Thyroid gland (tissue), 4 donors: Measurements from ENCODE around the gene PHF13.

ENCODE experiments used
- POLR2A ChIP-seq, 2 donors: fragments of 450-650 bp; IDR thresholded peaks; one replicate each; pipeline ENCODE4 v1.6.1; 2017; ENCODE audit warnings: antibody characterized with exemption in 2 of 2, mild to moderate bottlenecking in 2 of 2, moderate library complexity in 1 of 2
- TF ChIP-seq, protein P1 (sequence below), 6 experiments: fragments of 200-600 bp in 3 of 6; fragments of 450-650 bp in 3 of 6; sonication (generic) in 3 of 6; IDR thresholded peaks; one replicate each; pipeline ENCODE4 v1.5.1; 2016 to 2019; ENCODE audit warnings: antibody characterized with exemption in 6 of 6, mild to moderate bottlenecking in 2 of 6, inconsistent platforms in 1 of 6, moderate library complexity in 1 of 6

- TF ChIP-seq, protein P1, sequence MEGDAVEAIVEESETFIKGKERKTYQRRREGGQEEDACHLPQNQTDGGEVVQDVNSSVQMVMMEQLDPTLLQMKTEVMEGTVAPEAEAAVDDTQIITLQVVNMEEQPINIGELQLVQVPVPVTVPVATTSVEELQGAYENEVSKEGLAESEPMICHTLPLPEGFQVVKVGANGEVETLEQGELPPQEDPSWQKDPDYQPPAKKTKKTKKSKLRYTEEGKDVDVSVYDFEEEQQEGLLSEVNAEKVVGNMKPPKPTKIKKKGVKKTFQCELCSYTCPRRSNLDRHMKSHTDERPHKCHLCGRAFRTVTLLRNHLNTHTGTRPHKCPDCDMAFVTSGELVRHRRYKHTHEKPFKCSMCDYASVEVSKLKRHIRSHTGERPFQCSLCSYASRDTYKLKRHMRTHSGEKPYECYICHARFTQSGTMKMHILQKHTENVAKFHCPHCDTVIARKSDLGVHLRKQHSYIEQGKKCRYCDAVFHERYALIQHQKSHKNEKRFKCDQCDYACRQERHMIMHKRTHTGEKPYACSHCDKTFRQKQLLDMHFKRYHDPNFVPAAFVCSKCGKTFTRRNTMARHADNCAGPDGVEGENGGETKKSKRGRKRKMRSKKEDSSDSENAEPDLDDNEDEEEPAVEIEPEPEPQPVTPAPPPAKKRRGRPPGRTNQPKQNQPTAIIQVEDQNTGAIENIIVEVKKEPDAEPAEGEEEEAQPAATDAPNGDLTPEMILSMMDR (IDR thresholded peaks at IDR 0.05) = no peak
- TF ChIP-seq POLR2A (IDR thresholded peaks at IDR 0.05) = no peak
Measured at GRCh38 chr1:6570100-6570499, 43.4 kb upstream of the PHF13 start.
